HepG2 (cell line): Measurements from ENCODE around the gene FASTK. TPM values are rescaled to one million over a fixed set of nuclear protein-coding genes. Genes with fewer than 3 reads are reported as not detected.

Experiments used
- ETV6 ChIP-seq: sonication (generic); formaldehyde crosslinking; conservative IDR thresholded peaks from 2 replicates; pipeline ENCODE4 v1.4.0; 2020; ENCODE audit warnings: missing genetic modification reagents
- HOXA5 ChIP-seq: sonication (generic); formaldehyde crosslinking; IDR thresholded peaks from 2 replicates; pipeline ENCODE4 v1.4.0; 2020; ENCODE audit warnings: missing genetic modification reagents
- LBX2 ChIP-seq: sonication (generic); formaldehyde crosslinking; IDR thresholded peaks from 2 replicates; pipeline ENCODE4 v1.5.0; 2020; ENCODE audit warnings: missing genetic modification reagents, mild to moderate bottlenecking, borderline replicate concordance
- MYC ChIP-seq: sonication (generic); formaldehyde crosslinking; IDR thresholded peaks from 2 replicates; pipeline ENCODE4 v1.9.0; 2021; ENCODE audit warnings: missing genetic modification reagents, borderline replicate concordance
- PHF21A ChIP-seq: sonication (generic); formaldehyde crosslinking; IDR thresholded peaks from 2 replicates; pipeline ENCODE4 v1.5.0; 2020; ENCODE audit warnings: mild to moderate bottlenecking, missing genetic modification reagents
- PITX1 ChIP-seq: sonication (generic); formaldehyde crosslinking; IDR thresholded peaks from 2 replicates; pipeline ENCODE4 v1.5.1; 2020; ENCODE audit warnings: mild to moderate bottlenecking, missing genetic modification reagents
- RAD51 ChIP-seq: fragments of 450-650 bp; IDR thresholded peaks from 2 replicates; pipeline ENCODE4 v1.6.1; 2016; ENCODE audit warnings: borderline replicate concordance
- TAF1 ChIP-seq: sonication (generic); formaldehyde crosslinking; IDR thresholded peaks from 2 replicates; pipeline ENCODE4 v1.4.0; 2020; ENCODE audit warnings: missing genetic modification reagents
- UBTF ChIP-seq: sonication (generic); formaldehyde crosslinking; IDR thresholded peaks from 2 replicates; pipeline ENCODE4 v1.4.0; 2020; ENCODE audit warnings: mild to moderate bottlenecking, missing genetic modification reagents
- YEATS4 ChIP-seq: sonication (generic); formaldehyde crosslinking; IDR thresholded peaks from 2 replicates; pipeline ENCODE4 v1.4.0; 2020; ENCODE audit warnings: missing genetic modification reagents, borderline replicate concordance
- ZBTB44 ChIP-seq: sonication (generic); formaldehyde crosslinking; IDR thresholded peaks from 2 replicates; pipeline ENCODE4 v1.4.0; 2020; ENCODE audit warnings: missing genetic modification reagents
- ZC3H13 ChIP-seq: sonication (generic); formaldehyde crosslinking; IDR thresholded peaks from 2 replicates; pipeline ENCODE4 v1.8.1; 2023; ENCODE audit warnings: mild to moderate bottlenecking, missing genetic modification reagents, moderate library complexity
- ZFX ChIP-seq: sonication (generic); formaldehyde crosslinking; IDR thresholded peaks from 2 replicates; pipeline ENCODE4 v1.4.0; 2020; ENCODE audit warnings: mild to moderate bottlenecking, low read depth, missing genetic modification reagents, moderate library complexity
- ZNF615 ChIP-seq: sonication (generic); formaldehyde crosslinking; IDR thresholded peaks from 2 replicates; pipeline ENCODE4 v1.5.0; 2020; ENCODE audit warnings: mild to moderate bottlenecking, missing genetic modification reagents, borderline replicate concordance
- ZNF691 ChIP-seq: sonication (generic); formaldehyde crosslinking; IDR thresholded peaks from 2 replicates; pipeline ENCODE4 v1.4.0; 2020; ENCODE audit warnings: missing genetic modification reagents, low read depth, mild to moderate bottlenecking, borderline replicate concordance
- ZNF782 ChIP-seq: sonication (generic); formaldehyde crosslinking; IDR thresholded peaks from 2 replicates; pipeline ENCODE4 v1.4.0; 2020; ENCODE audit warnings: missing genetic modification reagents, mild to moderate bottlenecking, borderline replicate concordance
- ZSCAN29 ChIP-seq: sonication (generic); formaldehyde crosslinking; conservative IDR thresholded peaks from 2 replicates; pipeline ENCODE4 v1.4.0; 2020; ENCODE audit warnings: mild to moderate bottlenecking, missing genetic modification reagents
- polyA plus RNA-seq, 8 experiments: library from polyadenylated mRNA; depleted of rRNA in 3 of 8; stranded (reverse) in 7 of 8; unstranded in 1 of 8; fragments of >200 nt; fragmentation: Illumina TruSeq in 4 of 8; extraction: Trizol in 4 of 8; gene quantifications; 2 replicates each; pipeline versions ENCODE4 v1.2.1 to v1.2.3, GENCODE V29; 2011 to 2016; ENCODE audit warnings: low read depth in 4 of 8, missing spikeins in 1 of 8, mixed read lengths in 1 of 8; ENCODE audit not compliant: insufficient read depth in 1 of 8
- total RNA-seq, 5 experiments: library from RNA; depleted of rRNA; stranded (reverse); fragments of >200 nt; fragmentation: Illumina TruSeq; extraction: Trizol; gene quantifications; 2 replicates each; pipeline ENCODE4 v1.2.3, GENCODE V29; 2016; ENCODE audit warnings: low read depth in 1 of 5

Gene FASTK
- total and polyA plus RNA-seq, 2 of the 13 experiments (the other 11 are each of a cell fraction or from before 2014, with no cell fraction given) = 52.9 to 55.7 TPM

- TF ChIP-seq YEATS4 (0 out of 2 replicates have a peak, but pooled peaks have one; percentile 19), MYC (CRISPR knock-in tag) (0 out of 2 replicates have a peak, but pooled peaks have one; percentile 8), ZNF615 (CRISPR knock-in tag) (no peak), RAD51 (no peak), ZFX (CRISPR knock-in tag) (peak; percentile 56; the same call in 1 of the 2 replicates), PITX1 (no peak), ZNF691 (CRISPR knock-in tag) (0 out of 2 replicates have a peak, but pooled peaks have one; percentile 21), HOXA5 (CRISPR knock-in tag) (no peak), PHF21A (peak; percentile 55; the same call in 1 of the 2 replicates), ZSCAN29 (CRISPR knock-in tag) (0 out of 2 replicates have a peak, but pooled peaks have one; percentile 64), LBX2 (CRISPR knock-in tag) (0 out of 2 replicates have a peak, but pooled peaks have one; percentile 50), ZC3H13 (peak; percentile 1; the same call in 1 of the 2 replicates), TAF1 (CRISPR knock-in tag) (no peak), ZNF782 (CRISPR knock-in tag) (peak; percentile 22; the same call in 1 of the 2 replicates), UBTF (CRISPR knock-in tag) (peak; percentile 56; the same call in 1 of the 2 replicates), ZBTB44 (CRISPR knock-in tag) (0 out of 2 replicates have a peak, but pooled peaks have one; percentile 12), ETV6 (CRISPR knock-in tag) (0 out of 2 replicates have a peak, but pooled peaks have one; percentile 32)
- TF ChIP-seq, all 625 proteins: peak for 37
Measured at GRCh38 chr7:151081170-151082101, 827 bp upstream of the FASTK start (continued).
